HG02759 (cell line): Measurements from ENCODE around the gene PSMD7.

Experiments used
- ATAC-seq: cut with Tn5 transposase; IDR thresholded peaks from one replicate; pipeline ENCODE4 v1.9.1; 2021; ENCODE audit warnings: mild to moderate bottlenecking, moderate library complexity; ENCODE audit not compliant: unreplicated experiment

Gene PSMD7

DNA sequence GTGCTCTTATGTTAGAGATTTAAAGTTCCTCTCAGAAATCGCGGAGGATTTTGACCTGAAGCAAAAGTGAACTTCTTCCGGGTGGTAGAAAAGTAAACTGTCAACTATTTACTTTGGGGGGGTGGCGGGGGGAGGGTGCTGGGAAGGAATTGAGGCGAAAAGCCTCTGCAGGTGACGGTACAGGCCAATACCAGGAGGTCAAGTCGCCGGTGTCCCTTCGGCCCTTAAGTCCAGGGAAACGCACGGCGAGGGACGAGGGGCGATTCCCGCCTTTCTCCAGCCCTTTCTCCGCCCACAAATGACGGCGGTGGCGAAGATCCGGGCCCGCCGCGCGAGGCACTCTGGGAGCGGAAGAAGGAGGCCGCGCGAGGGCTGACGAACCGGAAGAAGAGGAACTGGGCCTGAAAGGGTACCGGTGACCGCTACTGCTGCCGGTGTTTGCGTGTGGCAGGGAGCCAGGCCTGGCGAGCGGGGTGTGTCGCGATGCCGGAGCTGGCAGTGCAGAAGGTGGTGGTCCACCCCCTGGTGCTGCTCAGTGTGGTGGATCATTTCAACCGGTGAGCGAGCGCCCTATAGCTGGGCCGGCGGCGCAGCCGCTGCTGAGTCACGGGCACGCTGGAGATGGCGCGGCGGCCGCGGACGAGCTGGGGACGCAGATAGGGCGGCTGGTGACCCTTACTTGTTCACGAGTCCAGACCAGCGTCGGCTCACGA lies at the start of gene PSMD7:
PSMD7 (plus strand) TSS at position 383 of the 713 bp plus-strand sequence; CDS start at position 484, 101 bp downstream.
- ATAC-seq, result peak; percentile 96

- no peak for ATAC-seq
Observed at GRCh38 chr16:74249254-74249653, 47.4 kb upstream of the PSMD7 start.

DNA sequence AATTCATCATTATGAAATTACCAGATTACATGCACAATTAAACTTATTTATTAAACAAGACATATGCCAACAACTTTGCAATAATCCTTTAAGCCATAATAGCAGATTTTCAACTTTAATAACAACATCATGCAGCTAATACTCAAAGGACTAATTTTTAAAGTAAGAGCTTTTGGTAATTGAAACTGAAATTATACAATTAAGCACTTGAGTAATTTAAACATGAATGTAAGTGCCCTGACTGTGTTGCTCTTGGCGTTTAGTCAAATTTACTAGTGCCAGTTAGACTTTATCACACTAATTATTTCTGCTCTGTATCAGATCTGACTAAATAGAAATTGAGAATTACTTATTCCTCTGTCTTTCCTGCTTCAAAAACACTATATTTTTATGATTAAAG lies 46.8 kb upstream of the PSMD7 start:
- ATAC-seq, result no peak

DNA sequence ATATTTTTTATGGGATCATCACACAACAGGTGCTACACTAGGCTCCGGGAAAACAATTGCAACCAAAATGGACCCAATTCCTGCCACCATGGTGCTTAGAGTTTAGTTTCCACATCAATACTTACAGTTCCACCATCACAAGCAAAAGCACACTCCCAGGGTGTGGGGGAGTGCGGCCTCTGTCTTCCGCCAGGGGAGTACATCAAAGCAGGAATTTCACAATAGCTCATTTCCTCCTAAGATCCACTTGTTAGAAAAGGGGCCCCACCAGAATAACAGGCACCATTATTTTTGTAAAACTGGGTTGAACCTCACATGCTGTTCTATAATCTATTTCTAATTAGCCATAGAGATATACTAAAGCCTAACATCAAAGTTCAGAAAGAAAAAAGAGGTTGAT lies 44.3 kb upstream of the PSMD7 start:
- no peak for ATAC-seq

- no peak for ATAC-seq
Observed at GRCh38 chr16:74253161-74253938, 43.3 kb upstream of the PSMD7 start.

DNA sequence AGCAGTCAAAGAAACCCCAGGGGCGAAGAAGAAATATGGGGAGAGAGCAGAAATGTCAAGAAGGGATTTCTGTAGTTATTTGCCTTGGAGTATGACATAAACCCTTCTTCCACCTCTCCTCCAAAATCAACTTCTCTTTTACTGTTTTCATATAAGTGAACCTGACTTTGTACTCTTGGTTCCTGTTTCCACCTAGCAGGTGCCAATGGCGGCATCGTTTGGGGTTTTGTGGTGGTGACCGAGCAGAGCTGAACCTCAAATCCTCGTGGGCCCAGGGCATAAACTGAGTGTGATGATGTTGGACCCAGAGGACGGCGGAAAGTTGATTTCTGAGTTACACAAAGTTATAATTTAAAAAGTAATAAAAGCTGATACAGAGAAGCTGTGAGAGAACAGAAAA lies 39.6 kb upstream of the PSMD7 start:
- no peak for ATAC-seq

DNA sequence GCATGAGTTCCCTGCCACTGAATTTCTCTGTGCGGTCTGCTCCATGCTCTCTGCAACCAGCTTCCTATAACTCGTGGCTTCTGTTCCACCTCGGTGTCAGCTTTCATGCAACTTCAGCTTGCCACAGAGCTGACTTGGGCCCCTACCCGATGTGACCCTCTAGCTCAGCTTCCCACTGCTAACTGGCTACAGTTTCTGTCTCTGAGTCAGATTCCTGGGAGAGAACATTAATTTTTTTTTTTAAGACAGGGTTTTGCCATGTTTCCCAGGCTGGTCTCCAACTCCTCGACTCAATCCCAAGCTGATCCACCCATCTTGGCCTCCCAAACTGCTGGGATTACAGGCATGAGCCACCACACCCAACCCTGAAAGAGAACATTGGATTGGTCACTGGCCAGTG lies 35.5 kb upstream of the PSMD7 start:
- no peak for ATAC-seq

DNA sequence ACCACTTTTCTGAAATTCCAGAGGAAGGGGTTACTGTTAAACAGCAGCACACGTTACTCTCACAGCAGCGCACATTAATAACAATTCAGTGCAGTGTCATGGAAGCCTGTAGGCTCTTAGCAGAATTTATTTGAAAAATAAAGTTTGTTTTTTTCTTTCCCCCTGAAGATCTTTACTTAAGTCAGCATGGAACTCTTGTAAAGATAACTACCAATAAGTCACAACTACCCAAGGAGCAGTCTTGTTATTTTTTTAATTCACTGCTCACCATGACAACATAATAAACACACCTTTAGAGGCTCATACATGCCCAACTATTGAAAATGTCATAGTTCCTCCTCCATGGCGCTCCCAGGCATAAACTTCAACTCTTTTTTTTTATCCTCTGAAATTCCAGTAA lies 31.8 kb upstream of the PSMD7 start:
- ATAC-seq, result no peak

- no peak for ATAC-seq
Observed at GRCh38 chr16:74268372-74268782, 28.2 kb upstream of the PSMD7 start.

DNA sequence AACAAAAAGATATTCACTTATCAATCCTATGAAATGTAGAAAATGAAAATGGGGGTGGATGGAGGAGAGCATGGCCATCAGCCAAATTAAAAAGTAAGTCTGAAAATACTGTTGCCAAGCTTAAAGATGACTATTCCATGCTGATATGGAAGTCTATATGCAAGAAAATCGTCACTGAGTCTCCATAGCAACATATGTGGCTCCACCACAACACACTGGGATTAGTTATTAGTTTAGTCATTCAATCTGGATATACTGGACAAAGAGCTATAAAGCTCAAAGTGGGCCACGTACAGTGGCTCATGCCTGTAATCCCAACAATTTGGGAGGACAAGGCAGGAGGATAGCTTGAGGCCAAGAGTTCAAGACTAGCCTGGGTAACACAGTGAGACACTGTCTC lies 24.7 kb upstream of the PSMD7 start:
- no peak for ATAC-seq

- ATAC-seq, result no peak
Observed at GRCh38 chr16:74275031-74275636, 21.5 kb upstream of the PSMD7 start.

DNA sequence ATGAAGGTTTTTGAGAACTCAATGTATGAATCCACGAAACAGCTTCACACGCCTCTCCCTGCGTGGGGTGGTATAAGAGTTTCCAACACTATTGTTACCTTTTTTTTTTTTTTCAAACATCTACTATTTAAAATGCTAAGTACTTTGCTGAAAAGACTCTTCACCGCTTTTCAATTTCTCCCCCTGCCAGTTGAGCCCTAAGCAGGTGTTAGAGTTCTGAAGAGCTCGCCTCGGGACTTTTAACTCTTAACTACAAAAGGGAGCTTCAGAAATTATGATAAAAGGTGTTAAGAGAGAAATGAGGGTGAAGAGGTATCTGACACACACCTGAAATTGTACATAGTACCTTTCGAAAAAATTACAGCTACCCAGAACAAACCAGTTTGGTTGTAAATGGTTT lies 20.9 kb upstream of the PSMD7 start:
- no peak for ATAC-seq

DNA sequence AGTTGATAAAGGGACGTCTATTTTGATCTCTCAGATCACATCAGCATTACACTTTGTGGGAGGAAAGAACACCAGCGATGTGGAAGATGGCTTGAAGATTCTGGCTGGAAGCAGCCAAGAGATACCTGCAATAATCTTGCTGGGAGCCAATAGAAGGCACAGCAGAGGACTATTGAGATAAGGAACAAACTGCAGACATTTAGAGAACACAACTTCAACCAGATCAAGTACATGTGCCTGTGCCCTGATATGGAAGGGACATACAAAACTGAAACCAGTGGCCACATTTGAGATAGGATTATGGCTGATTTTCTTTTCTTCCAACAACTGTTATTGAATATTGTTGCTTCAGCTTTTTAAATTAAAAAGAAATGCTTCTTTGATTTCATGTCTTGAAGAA lies 18.6 kb upstream of the PSMD7 start:
- no peak for ATAC-seq

DNA sequence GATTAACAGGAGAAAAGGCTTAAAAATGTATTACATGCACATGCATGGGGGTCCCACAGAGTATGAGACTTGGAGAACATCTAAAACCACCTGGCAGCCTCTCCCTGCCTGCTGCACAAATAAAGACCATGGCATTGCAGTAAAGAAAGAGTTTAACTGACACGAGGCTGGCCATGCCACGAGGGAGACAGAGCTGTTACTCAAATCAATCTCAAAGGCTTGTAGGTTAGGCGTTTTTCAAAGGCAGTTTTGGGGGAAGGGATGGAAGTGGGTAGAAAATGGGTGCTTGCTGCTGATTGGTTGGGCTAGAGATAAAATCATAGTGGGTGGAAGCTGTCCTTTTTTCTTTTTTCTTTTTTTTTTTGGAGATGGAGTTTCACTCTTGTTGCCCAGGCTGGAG lies 17.3 kb upstream of the PSMD7 start:
- ATAC-seq, result no peak

GRCh38 chr16:74279805-74280204 lies 16.8 kb upstream of the PSMD7 start:
- no peak for ATAC-seq

GRCh38 chr16:74280448-74280847 lies 16.2 kb upstream of the PSMD7 start:
- ATAC-seq, result no peak

DNA sequence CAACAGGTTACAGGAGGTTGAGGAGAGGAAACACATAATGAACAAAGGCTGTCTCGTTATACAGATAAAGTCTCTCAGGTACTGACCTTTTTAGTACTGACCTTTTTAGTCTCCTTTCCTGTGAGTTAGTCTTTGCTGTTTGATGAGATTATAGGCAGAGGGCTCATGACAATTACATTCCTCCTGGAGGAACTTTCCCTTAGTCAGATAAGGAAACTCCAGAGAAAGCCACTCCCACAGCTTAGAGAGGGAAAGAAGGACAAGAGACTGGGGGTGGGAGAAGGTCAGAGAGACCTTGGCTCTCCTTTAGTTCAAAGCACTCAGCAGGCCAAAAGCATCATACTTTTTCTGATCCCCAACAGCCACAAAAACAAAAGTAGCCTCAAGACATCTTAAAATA lies 15.3 kb upstream of the PSMD7 start:
- ATAC-seq, result no peak

DNA sequence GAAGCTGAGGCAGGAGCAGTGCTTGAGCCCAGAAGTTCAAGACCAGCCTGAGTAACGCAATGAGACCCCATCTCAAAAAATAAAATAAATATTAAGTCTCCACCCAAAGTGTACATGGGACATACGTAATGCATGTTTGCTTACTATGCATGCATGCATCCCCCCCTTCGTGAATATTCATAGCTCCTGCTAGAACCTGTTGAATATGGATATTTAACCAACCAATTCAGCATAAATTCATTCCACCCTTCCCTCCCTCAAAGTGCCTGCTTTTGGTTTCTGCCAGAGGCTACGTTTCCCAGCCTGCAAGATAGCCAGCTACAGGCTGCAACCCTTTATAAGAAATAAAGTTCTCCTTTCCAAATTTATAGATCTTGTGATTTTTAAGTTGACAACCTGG lies 12.9 kb upstream of the PSMD7 start:
- ATAC-seq, result no peak

GRCh38 chr16:74288065-74288464 lies 8.5 kb upstream of the PSMD7 start:
- no peak for ATAC-seq

- ATAC-seq, result no peak
Observed at GRCh38 chr16:74290356-74290755, 6.3 kb upstream of the PSMD7 start.

- no peak for ATAC-seq
Observed at GRCh38 chr16:74291176-74291575, 5.4 kb upstream of the PSMD7 start.

GRCh38 chr16:74291577-74292208 lies 4.9 kb upstream of the PSMD7 start:
- ATAC-seq, result no peak
